Gastroesophageal sphincter (tissue), 3 donors: Measurements from ENCODE around the gene NKAIN2.

ENCODE experiments used
- CTCF ChIP-seq, 4 experiments: fragments of 200-600 bp in 2 of 4; fragments of 450-650 bp in 2 of 4; sonication (generic) in 1 of 4; IDR thresholded peaks; one replicate each; pipeline ENCODE4 v1.5.1; 2017 to 2019; ENCODE audit warnings: antibody characterized with exemption in 4 of 4, mild to moderate bottlenecking in 2 of 4, moderate library complexity in 2 of 4
- EP300 ChIP-seq: sonication (generic); formaldehyde crosslinking; IDR thresholded peaks from one replicate; pipeline ENCODE4 v1.6.1; 2017; ENCODE audit warnings: antibody characterized with exemption, mild to moderate bottlenecking
- POLR2A ChIP-seq, 2 donors: fragments of 450-650 bp; IDR thresholded peaks; one replicate each; pipeline ENCODE4 v1.6.1; 2017; ENCODE audit warnings: antibody characterized with exemption in 2 of 2, mild to moderate bottlenecking in 2 of 2, moderate library complexity in 1 of 2
- POLR2AphosphoS5 ChIP-seq: sonication (generic); formaldehyde crosslinking; IDR thresholded peaks from one replicate; pipeline ENCODE4 v1.6.1; 2017; ENCODE audit warnings: antibody characterized with exemption

- TF ChIP-seq CTCF (IDR thresholded peaks at IDR 0.05): no peak
- no peak for TF ChIP-seq POLR2A (IDR thresholded peaks at IDR 0.05)
- no peak for TF ChIP-seq POLR2AphosphoS5
- no peak for TF ChIP-seq EP300
Observed at GRCh38 chr6:124669713-124670480, 866.2 kb downstream of the NKAIN2 start.
